Left lung (tissue), 10 donors: ENCODE results near the gene MAP3K5. TPM values are rescaled to one million over a fixed set of nuclear protein-coding genes. Genes with fewer than 3 reads are reported as not detected.

Experiments
- ATAC-seq: fragments of 200-7000 bp; cut with Tn5 transposase; one replicate; pipeline ENCODE4 v1.9.1; 2020; ENCODE audit warnings: moderate library complexity
- DNase-seq, 4 donors: peaks; one replicate each; pipeline ENCODE4 v3.0.0-alpha.2; 2013 to 2020
- H3K27ac ChIP-seq, 2 donors: fragments of 200-600 bp; sonication (generic) in 1 of 2; one replicate each; pipeline versions ENCODE4 v1.5.0 to v1.8.0; 2020 to 2021
- H3K27me3 ChIP-seq, 2 donors: fragments of 200-600 bp; sonication (generic) in 1 of 2; one replicate each; pipeline versions ENCODE4 v1.5.0 to v1.8.0; 2020 to 2021
- H3K36me3 ChIP-seq, 2 donors: fragments of 200-600 bp; sonication (generic) in 1 of 2; one replicate each; pipeline versions ENCODE4 v1.5.0 to v1.8.0; 2020 to 2021
- H3K4me1 ChIP-seq, 2 donors: fragments of 200-600 bp; one replicate each; pipeline ENCODE4 v1.8.0; 2021
- H3K4me3 ChIP-seq, 2 donors: fragments of 200-600 bp; sonication (generic) in 1 of 2; one replicate each; pipeline versions ENCODE4 v1.5.0 to v1.8.0; 2020 to 2021; ENCODE audit warnings: mild to moderate bottlenecking in 1 of 2
- H3K9me3 ChIP-seq, 2 donors: fragments of 200-600 bp; sonication (generic) in 1 of 2; one replicate each; pipeline versions ENCODE4 v1.5.0 to v1.8.0; 2020 to 2021
- CTCF ChIP-seq, 2 donors: fragments of 200-600 bp; sonication (generic) in 1 of 2; IDR thresholded peaks; one replicate each; pipeline versions ENCODE4 v1.5.0 to v1.8.0; 2021; ENCODE audit warnings: antibody characterized with exemption in 2 of 2
- intact Hi-C, 2 donors: fragments of 100-400 bp; cut with DNase I; formaldehyde crosslinking; loops; one replicate each; pipeline versions ENCODE4 v1.11.2 to v1.14.2; 2022
- polyA plus RNA-seq, 6 donors: library from polyadenylated mRNA; unstranded; fragments of 120-200 nt; gene quantifications; one replicate each; pipeline ENCODE4 v1.2.1, GENCODE V29; 2013; ENCODE audit not compliant: insufficient read length in 6 of 6
- total RNA-seq, 2 donors: library from RNA; stranded (reverse); fragmentation: NEBNext Ultra II Directional; extraction: Animal tissue kit (Norgen Biotek cat#: 25700); gene quantifications; one replicate each; pipeline ENCODE4 v1.2.1, GENCODE V29; 2021
- donor health status: DM: no; HTN: yes; CAD: no.
- donor health status: DM: no; HTN: no; CAD: no.

MAP3K5 gene
- total and polyA plus RNA-seq, 8 donors, result 6.3 to 27.7 (median 7.2) TPM

GRCh38 chr6:136766274-136766673, 26.0 kb downstream of the MAP3K5 start:
- Histone ChIP-seq H3K36me3 (no peaks in the 10 kb centered on the region), H3K4me1 (peaks cover 18 to 72% of the 10 kb centered on the region in 2 donors), H3K27ac (no peak overlapping the region), H3K9me3 (no peaks in the 10 kb centered on the region), H3K4me3 (no peak overlapping the region), H3K27me3 (no peaks in the 10 kb centered on the region)
- ATAC-seq (no peak), DNase-seq (no peak)
- no peak for TF ChIP-seq CTCF (IDR thresholded peaks at IDR 0.05)
- intact Hi-C loops, result no loop called here

GRCh38 chr6:136764517-136764993, 27.7 kb downstream of the MAP3K5 start:
- Histone ChIP-seq H3K27ac (peak overlapping the region in 1 of 2 donors; percentile 26), H3K36me3 (no peaks in the 10 kb centered on the region), H3K4me3 (no peak overlapping the region), H3K27me3 (no peaks in the 10 kb centered on the region), H3K9me3 (no peaks in the 10 kb centered on the region), H3K4me1 (peaks cover 18 to 80% of the 10 kb centered on the region in 2 donors)
- intact Hi-C loops, result no loop called here
- no peak for ATAC-seq
- no peak for TF ChIP-seq CTCF (IDR thresholded peaks at IDR 0.05)
- DNase-seq, result no peak

- no peaks in the 10 kb centered on the region for H3K36me3 ChIP-seq
- no peak for DNase-seq
- ATAC-seq, result no peak
- H3K4me1 ChIP-seq, result peaks cover 18 to 80% of the 10 kb centered on the region in 2 donors
- intact Hi-C loops, result no loop called here
- TF ChIP-seq CTCF (IDR thresholded peaks at IDR 0.05), result no peak
- no peak overlapping the region for H3K4me3 ChIP-seq
- peak overlapping the region in 1 of 2 donors; percentile 26 for H3K27ac ChIP-seq
- H3K9me3 ChIP-seq, result no peaks in the 10 kb centered on the region
- no peaks in the 10 kb centered on the region for H3K27me3 ChIP-seq
These were observed 28.4 kb downstream of the MAP3K5 start for GRCh38 chr6:136763716-136764516.

- no peak for DNase-seq
- no peak overlapping the region for H3K4me3 ChIP-seq
- no peak for TF ChIP-seq CTCF (IDR thresholded peaks at IDR 0.05)
- no peaks in the 10 kb centered on the region for H3K27me3 ChIP-seq
- intact Hi-C loops, result no loop called here
- no peaks in the 10 kb centered on the region for H3K36me3 ChIP-seq
- no peaks in the 10 kb centered on the region for H3K9me3 ChIP-seq
- H3K4me1 ChIP-seq, result peaks cover 18 to 85% of the 10 kb centered on the region in 2 donors
- no peak for ATAC-seq
- no peak overlapping the region for H3K27ac ChIP-seq
These were observed 29.0 kb downstream of the MAP3K5 start for GRCh38 chr6:136763255-136763654.
